Right lobe of liver (tissue), 6 donors: Measurements from ENCODE around the gene KSR2. TPM values are rescaled to one million over a fixed set of nuclear protein-coding genes. Genes with fewer than 3 reads are reported as not detected.

ENCODE experiments used
- ATAC-seq, 4 donors: fragments of 200-7000 bp; cut with Tn5 transposase; one replicate each; pipeline ENCODE4 v1.9.1; 2020; ENCODE audit warnings: mild to moderate bottlenecking in 4 of 4, moderate library complexity in 4 of 4
- DNase-seq, 3 donors: peaks; one replicate each; pipeline ENCODE4 v3.0.0-alpha.2; 2020
- H3K27ac ChIP-seq, 3 donors: fragments of 200-600 bp; one replicate each; pipeline ENCODE4 v1.8.0; 2022
- H3K27me3 ChIP-seq, 2 donors: fragments of 200-600 bp; one replicate each; pipeline ENCODE4 v1.8.0; 2022
- H3K36me3 ChIP-seq, 4 donors: fragments of 200-600 bp; sonication (generic) in 1 of 4; one replicate each; pipeline versions ENCODE4 v1.5.1 to v1.8.0; 2017 to 2022; ENCODE audit warnings: control low read depth in 1 of 4
- H3K4me1 ChIP-seq, 4 donors: fragments of 200-600 bp; sonication (generic) in 1 of 4; one replicate each; pipeline versions ENCODE4 v1.5.1 to v1.8.0; 2017 to 2022; ENCODE audit warnings: control low read depth in 1 of 4
- H3K4me3 ChIP-seq, 3 donors: fragments of 200-600 bp; one replicate each; pipeline ENCODE4 v1.8.0; 2022
- H3K9me3 ChIP-seq, 4 donors: fragments of 200-600 bp; sonication (generic) in 1 of 4; one replicate each; pipeline versions ENCODE4 v1.5.1 to v1.8.0; 2017 to 2022; ENCODE audit warnings: control low read depth in 1 of 4
- POLR2A ChIP-seq: fragments of 450-650 bp; IDR thresholded peaks from one replicate; pipeline ENCODE4 v1.6.1; 2017; ENCODE audit warnings: antibody characterized with exemption, mild to moderate bottlenecking
- WGBS: methylation state at CpG from one replicate; pipeline ENCODE4 v1.1.6; 2018; ENCODE audit warnings: low coverage, low lambda C conversion rate; ENCODE audit not compliant: insufficient coverage; ENCODE audit errors: missing lambda C conversion rate; 5-methylcytosine and 5-hydroxymethylcytosine counted together
- intact Hi-C, 2 donors: fragments of 100-400 bp; cut with DNase I; formaldehyde crosslinking; loops; one replicate each; pipeline versions ENCODE4 v1.11.2 to v1.14.1; 2022
- total RNA-seq, 6 experiments: library from RNA; depleted of rRNA in 2 of 6; stranded (reverse); fragments of >200 nt in 2 of 6; fragmentation: NEBNext Ultra II Directional in 3 of 6; extraction: Animal tissue kit (Norgen Biotek cat#: 25700) in 3 of 6; gene quantifications; one replicate each; pipeline versions ENCODE4 v1.1.0 to v1.2.4, GENCODE V29; 2016 to 2023
- TF ChIP-seq, protein P1 (sequence below), 4 donors: fragments of 200-600 bp in 3 of 4; fragments of 450-650 bp in 1 of 4; IDR thresholded peaks; one replicate each; pipeline versions ENCODE4 v1.5.1 to v1.8.0; 2016 to 2022; ENCODE audit warnings: antibody characterized with exemption in 4 of 4, mild to moderate bottlenecking in 2 of 4
- donor health status: DM: no; HTN: yes; CAD: no.
- donor health status: DM: no; HTN: no; CAD: no.
- donor health status: DM: no; HTN: no; CAD: no.
- donor health status: DM: no; HTN: yes; CAD: no.
- donor health status: DM: no; HTN: yes; CAD: no.

KSR2 gene
- total RNA-seq, 6 experiments from 2014 or later: 0.02 to 0.07 (median 0.02) TPM; not detected in 2

- no peak for ATAC-seq
- Histone ChIP-seq H3K27ac (no peak overlapping the region), H3K9me3 (no peaks in the 10 kb centered on the region), H3K4me1 (no peaks in the 10 kb centered on the region), H3K36me3 (no peaks in the 10 kb centered on the region), H3K4me3 (no peak overlapping the region), H3K27me3 (no peaks in the 10 kb centered on the region)
- no peak for TF ChIP-seq POLR2A
- TF ChIP-seq, protein P1, sequence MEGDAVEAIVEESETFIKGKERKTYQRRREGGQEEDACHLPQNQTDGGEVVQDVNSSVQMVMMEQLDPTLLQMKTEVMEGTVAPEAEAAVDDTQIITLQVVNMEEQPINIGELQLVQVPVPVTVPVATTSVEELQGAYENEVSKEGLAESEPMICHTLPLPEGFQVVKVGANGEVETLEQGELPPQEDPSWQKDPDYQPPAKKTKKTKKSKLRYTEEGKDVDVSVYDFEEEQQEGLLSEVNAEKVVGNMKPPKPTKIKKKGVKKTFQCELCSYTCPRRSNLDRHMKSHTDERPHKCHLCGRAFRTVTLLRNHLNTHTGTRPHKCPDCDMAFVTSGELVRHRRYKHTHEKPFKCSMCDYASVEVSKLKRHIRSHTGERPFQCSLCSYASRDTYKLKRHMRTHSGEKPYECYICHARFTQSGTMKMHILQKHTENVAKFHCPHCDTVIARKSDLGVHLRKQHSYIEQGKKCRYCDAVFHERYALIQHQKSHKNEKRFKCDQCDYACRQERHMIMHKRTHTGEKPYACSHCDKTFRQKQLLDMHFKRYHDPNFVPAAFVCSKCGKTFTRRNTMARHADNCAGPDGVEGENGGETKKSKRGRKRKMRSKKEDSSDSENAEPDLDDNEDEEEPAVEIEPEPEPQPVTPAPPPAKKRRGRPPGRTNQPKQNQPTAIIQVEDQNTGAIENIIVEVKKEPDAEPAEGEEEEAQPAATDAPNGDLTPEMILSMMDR (IDR thresholded peaks at IDR 0.05): no peak
- WGBS: 73% methylated on average over 3 of the region's 6 CpGs
- peak in 1 of 3 donors; percentile 7 for DNase-seq
- intact Hi-C loops: no loop called here
Observed at GRCh38 chr12:117533687-117534086, 435.1 kb downstream of the KSR2 start.

GRCh38 chr12:117530796-117531195 lies 438.0 kb downstream of the KSR2 start:
- intact Hi-C loops: no loop called here
- H3K36me3 ChIP-seq: no peaks in the 10 kb centered on the region
- TF ChIP-seq, protein P1 (IDR thresholded peaks at IDR 0.05): no peak
- TF ChIP-seq POLR2A: no peak
- no peak for DNase-seq
- ATAC-seq: no peak
- WGBS: 96% methylated on average over 5 of the region's 10 CpGs
- no peaks in the 10 kb centered on the region for H3K27me3 ChIP-seq
- H3K9me3 ChIP-seq: no peaks in the 10 kb centered on the region
- no peak overlapping the region for H3K27ac ChIP-seq
- H3K4me3 ChIP-seq: no peak overlapping the region
- no peaks in the 10 kb centered on the region for H3K4me1 ChIP-seq

DNA sequence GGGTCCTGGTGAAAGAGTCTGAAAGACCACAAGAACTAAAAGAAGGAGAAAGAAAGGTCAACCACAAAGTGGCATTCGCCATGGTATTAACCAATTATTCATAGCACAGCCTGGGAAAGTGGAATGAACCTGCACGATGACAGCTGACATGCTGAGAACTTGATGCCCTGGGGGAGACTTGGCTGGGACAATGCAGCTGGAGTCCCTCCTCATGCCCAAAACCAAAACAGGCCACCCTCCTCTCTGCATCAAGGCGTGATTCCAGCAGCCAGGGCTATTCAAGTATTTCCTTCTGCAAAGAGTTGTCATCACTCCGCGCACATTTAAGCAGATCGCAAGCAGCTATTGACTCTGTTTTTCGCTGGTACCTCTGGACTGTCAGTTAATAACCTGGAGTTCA lies 440.3 kb downstream of the KSR2 start:
- no peak for TF ChIP-seq POLR2A
- TF ChIP-seq, protein P1 (IDR thresholded peaks at IDR 0.05): no peak
- intact Hi-C loops: no loop called here
- no peak for DNase-seq
- 89% methylated on average over 6 of the region's 7 CpGs for WGBS
- Histone ChIP-seq H3K4me1 (no peaks in the 10 kb centered on the region), H3K27me3 (no peaks in the 10 kb centered on the region), H3K36me3 (no peaks in the 10 kb centered on the region), H3K27ac (no peak overlapping the region), H3K4me3 (no peak overlapping the region), H3K9me3 (no peaks in the 10 kb centered on the region)
- no peak for ATAC-seq

GRCh38 chr12:117527479-117527855 lies 441.3 kb downstream of the KSR2 start:
- TF ChIP-seq, protein P1 (IDR thresholded peaks at IDR 0.05): no peak
- TF ChIP-seq POLR2A: no peak
- WGBS: 68% methylated on average over 4 of the region's 4 CpGs
- no peak overlapping the region for H3K27ac ChIP-seq
- H3K27me3 ChIP-seq: no peaks in the 10 kb centered on the region
- H3K9me3 ChIP-seq: no peaks in the 10 kb centered on the region
- ATAC-seq (no peak), DNase-seq (no peak)
- intact Hi-C loops: no loop called here
- no peaks in the 10 kb centered on the region for H3K4me1 ChIP-seq
- no peaks in the 10 kb centered on the region for H3K36me3 ChIP-seq
- H3K4me3 ChIP-seq: no peak overlapping the region
